ENCODE measurements around the gene ASB6.
A peak's percentile ranks its signal among the peaks of the same experiment; 100 is the strongest.
"Not testable (repeated sequence)": the region's sequence is repeated elsewhere in the genome, so short reads cannot be mapped to it uniquely, and the experiment has no call there.

The ASB6 gene

DNA sequence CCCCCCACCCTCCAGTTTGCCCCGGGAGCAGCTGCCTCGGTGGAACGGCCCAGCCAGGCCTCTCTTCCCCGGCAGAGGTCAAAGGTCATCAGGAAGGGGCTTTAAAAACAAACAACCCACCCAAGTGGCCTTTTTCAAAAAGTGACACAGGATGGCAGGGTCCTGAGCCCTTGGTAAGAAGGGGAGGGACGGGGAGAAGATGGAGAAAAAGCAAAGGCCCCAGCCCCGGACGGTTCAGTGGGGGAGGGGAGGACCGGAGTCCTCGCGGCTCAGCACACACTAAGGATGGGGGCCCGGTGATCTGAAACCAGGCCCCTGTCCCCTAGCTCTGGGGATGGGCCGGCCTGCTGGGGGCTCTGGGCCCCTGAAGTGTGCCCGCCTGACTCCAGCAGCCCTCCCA lies 24.6 kb upstream of the ASB6 start:
- DNase-seq = no peak

DNA sequence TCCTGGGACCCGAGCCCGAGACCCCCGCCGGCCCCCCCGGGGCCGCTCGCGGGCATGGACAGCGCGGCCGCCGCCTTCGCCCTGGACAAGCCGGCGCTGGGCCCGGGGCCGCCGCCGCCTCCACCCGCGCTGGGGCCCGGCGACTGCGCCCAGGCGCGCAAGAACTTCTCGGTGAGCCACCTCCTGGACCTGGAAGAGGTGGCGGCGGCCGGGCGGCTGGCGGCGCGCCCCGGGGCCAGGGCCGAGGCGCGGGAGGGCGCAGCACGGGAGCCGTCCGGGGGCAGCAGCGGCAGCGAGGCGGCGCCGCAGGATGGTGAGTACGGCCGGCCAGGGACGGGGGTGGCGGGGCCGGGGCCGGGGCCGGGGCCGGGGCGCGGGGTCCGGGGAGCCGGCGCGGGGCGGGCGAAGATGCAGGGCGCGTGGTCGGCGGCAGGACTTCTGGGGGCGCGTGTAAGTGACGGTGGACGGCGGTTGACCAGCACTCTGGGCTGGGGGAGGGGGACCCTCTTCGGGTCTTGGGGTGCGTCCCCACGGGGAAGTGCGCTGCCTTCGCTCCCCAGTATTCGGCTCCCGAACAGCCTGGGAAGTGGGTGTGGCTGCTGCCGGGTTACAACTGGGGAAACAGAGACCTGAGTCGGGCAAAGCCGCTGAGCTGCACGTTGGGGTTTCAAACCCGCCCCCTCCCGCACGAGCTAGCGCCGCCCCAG lies 24.0 kb upstream of the ASB6 start:
- no peak for DNase-seq

DNA sequence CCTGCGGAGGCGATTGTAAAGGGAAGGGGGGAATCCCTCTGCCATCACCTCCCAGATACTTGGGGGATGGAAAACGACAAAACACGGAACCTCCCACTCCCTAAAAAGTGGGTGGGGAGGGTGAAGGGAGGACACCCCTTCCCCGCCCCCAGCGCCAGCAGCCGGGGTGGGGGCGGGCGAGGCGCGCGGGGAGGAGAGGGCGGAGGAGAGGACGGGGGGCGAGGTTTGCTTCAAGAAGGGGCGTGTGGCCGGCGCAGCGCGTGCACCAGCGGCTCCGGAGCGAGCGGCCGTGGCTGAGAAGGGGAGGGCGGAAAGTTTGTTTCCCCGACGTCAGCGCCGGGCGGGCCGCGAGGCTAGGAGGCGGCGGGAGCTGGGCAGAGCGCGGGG lies 23.4 kb upstream of the ASB6 start, which contains the start of gene PRRX2:
Gene PRRX2 (plus strand): TSS at position 259 of the 387 bp plus-strand sequence. CDS start 221 bp downstream, outside the sequence.
- peak; percentile 51 for DNase-seq

DNA sequence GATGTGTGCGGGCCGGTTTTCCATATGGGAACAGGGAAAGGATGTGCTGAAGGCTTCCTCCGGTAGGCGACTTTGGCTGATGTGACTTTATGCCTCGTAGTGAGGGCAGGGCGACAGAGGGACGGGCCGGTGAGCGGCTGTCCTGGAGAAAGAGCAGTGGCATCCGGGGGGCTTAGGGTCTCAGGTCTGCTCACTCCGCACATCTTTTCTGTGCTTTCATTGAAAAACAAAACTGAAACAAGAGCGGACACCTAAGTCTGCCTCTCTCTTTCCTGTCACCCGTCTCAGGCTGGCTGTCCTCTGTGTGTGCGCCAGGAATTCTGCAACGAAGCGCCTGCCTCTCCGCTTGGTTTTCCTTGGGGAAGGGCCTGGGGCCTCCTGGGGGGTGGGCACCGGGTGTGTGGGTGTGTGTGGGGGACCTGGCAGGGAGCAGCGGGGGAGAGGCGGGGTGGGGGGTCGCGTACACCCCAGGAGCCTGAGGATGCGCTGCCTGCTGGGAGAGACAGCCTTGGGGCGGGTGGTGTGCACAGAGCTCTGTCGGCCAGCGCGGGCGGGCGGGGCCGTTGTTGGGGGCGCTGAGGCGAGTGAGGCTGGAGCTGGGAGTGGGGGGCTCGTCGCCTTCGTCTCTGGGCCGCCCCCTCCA lies 22.9 kb upstream of the ASB6 start:
- no peak for DNase-seq

DNA sequence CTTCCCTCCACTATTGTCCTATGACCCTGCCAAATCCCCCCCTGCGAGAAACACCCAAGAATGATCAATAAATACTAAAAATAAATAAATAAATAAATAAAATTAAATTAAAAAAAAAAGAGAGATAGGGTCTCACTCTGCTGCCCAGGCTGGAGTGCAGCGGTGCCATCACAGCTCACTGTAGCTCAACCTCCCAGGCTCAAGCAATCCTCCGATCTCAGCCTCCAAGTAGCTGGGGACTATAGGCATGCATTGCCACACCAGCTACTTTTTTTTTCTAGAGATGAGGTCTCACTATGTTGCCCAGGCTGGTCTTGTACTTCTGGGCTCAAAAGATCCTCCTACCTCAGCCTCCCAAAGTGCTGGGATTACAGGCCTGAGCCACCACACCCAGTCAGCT lies 20.3 kb upstream of the ASB6 start:
- not testable (repeated sequence) for DNase-seq

DNA sequence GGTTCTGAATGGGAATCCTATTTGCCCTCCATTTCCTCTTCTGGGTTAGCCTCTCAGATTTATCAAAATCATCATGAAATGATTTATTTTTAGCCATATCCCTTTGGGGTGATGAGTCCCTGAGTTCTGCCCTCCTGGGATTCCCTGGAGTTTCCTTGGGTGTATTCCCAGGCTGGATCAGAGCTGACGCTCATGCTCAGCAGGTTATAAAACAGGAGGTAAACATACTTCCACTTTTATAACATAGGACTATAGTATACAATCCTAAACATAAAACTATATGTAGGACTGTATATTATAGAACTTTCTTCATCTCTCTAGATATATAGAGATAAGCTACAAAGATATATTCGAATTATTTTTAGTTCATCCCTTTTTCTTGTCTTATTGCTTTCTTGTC lies 19.1 kb upstream of the ASB6 start:
- no peak for DNase-seq

DNA sequence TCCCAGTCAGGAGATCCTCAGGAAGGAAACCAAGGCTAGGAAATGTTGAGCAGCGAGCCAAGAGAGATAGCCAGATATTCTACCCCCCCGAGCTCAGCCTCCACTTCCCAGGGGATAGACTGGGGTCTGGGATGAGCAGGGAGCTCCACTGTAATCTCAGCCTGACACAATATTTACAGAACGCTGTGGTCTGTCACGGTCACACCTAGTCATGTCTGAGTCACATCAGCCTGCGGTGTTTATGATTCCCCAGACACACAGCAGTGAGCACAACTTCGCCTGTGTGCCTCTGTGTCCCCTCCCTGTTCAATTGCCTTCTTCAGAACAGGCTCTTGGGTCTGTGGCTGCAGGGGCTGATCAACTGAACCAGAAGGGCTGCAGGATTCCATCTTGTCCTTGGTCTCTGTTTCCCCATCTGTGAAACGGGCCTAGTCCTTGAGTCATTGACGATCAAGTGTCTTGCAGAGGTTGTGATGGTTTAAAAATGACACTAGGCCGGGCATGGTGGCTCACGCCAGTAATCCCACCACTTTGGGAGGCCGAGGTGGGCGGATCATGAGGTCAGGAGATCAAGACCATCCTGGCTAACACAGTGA lies 14.9 kb upstream of the ASB6 start:
- DNase-seq = no peak

DNA sequence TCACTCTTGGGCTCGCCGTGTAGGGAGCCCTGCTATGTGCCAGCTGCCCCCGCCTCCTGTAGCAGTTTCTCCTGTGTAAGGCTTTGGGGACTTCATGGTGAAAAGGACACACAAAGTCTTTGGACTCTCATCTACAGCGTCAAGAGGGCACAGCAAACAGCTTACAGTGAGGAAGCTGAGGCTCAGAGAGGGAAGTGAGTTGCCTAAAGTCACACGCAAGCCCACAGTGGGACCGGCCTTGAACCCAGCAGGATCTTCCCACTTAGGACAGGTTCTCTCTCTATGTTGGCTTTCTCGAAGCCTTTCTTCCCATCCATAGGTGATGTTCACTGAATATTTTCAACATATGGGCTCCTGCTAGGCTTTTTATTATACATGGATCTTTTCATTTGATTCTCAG lies 13.7 kb upstream of the ASB6 start:
- no peak for DNase-seq

DNA sequence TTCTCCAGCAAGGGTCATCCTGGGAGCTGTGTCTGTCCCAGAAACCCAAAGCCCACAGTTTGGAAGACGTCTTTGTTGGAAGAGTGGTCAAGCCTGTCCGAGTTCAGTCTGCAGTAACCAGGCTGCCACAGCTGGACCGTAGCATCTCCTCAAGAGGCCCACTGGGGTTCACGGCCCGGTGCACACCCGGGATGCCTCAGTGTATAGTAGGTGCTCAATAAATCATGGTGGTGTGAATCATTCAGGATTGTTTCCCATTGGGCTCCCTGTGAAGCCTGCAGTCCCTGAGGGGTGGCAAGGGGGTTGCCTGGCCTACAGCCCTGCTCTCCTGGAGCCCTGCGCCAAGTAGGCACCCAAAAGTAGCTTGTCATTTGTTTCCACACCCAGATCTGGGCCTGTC lies 13.2 kb upstream of the ASB6 start:
- DNase-seq = no peak

DNA sequence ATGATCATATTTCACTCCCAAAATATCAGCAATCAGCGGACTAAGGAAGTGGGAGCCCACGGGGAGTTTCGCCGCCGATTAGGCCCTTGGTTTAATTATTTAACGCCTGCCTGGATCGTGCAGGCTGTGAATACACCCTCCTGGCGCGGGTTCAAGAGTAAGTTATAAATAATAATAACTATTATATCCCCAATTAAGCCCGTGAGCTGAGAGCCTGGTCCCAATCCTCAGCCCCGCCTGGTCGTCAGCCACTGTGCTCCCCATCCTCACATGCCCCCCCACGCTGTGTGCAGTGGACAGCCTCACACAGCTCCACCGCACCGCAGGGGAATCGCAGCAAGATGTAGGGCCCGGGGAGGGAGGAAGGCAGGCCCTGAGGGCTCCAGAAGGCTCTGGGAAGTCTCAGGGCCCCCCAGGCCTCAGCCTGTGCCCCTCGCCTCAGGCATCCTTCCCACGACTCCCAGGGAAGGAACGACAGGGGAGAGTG lies 12.6 kb upstream of the ASB6 start:
- DNase-seq = no peak

DNA sequence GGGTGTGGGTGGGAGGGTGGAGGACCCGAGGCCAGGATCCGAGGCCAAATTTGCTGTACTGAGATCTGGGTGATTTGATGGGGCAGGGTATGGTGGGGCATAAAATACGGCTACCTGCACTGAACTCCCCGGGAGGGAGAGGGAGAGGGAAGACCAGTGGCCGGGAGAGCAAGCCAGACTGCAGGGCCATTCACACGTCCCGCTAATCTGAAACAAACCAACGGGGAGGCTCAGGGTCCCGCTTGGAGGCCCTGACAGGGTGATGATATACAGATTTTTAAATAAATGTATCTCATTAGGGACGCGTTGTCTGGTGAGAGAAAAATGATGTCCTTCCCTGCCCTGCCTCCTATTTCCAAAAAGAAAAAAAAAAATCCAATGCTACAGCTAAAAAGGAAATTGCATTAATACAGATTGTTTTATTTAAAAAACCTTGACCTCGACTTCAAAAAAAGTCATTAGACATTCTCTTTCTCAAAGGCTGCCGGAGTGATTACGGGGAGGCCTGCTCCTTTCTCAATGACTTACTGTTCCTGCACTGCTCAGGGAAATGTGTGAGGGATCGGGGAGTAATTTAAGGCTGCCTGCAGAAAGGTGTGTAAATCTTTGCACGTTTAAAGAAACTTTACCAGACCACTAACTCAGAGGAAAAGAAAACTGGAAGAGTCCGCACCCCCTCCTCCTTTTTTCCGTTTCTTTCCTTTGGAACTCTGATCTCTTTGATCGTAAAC lies 12.0 kb upstream of the ASB6 start:
- DNase-seq = no peak

DNA sequence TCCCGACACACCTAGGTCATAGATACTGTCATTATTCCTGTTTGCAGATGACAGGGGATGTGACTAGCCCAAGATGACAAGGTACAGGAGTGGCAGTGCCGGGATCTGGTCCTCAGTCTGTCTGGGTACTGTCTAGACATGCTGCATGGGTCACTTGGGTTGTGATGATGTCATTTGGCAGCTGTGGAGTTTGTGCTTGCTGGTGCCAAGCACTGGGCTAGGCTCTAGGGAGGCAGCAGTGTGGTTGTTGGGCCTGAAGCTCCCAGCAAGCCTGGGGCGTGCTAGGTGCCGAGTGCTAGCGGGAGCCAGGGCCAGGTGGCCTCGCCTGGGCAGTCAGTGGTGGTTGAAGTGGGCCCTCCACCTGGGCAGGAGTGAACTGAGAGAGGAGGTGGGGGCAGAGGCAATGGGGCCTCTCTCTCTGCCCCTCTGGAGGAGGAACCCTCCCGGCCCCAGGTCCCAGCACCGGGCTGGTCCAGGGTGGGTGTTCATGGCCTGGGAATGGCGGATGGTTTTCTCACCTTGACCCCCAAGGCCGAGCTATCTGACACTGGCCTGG lies 8.8 kb upstream of the ASB6 start:
- no peak for DNase-seq

DNA sequence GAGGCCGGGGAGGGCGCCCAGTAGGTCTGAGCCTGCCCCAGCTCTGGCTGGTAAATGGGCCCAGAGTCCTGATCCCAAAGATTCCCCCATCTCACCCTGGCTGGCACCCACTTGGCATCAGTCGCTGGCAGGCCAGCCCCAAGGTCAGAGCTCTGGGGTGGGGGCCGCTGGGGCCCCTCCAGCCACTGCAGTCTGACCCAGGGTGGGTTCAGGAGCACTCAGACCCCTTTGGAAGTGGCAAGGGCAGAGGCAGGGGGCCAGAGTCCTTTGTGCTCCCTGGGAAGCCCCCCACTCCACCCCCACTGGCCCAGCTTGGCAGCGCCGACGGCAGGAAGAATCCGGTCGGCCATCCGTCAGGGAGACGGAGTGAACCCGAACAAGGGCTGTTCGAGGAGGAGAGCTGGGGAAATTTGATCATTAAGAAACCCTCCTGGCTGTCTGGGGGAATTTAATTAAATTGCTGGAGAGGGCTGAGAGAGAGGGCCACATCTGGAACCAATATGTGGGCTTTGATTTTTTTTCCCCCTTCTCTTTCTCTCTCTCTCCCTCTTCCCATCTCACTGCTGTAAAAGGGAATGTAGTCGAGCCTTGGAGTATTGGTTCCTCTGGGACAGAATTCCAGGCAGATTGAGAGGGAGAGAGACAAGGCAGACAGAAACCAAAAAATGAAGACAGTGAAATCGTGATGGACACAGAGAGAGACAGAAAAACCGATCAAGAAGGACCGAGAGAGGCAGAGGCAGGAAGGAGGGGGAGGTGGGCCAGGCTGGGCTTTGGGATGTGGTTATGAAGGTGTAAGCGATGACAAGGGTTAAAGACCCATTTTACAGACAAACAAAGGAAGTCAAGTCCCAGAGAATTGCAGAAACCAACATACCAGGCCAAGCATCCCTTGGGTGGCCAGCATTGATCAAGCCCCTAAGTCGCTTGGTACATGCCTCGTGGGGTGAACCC lies 8.1 kb upstream of the ASB6 start:
- no peak for DNase-seq

DNA sequence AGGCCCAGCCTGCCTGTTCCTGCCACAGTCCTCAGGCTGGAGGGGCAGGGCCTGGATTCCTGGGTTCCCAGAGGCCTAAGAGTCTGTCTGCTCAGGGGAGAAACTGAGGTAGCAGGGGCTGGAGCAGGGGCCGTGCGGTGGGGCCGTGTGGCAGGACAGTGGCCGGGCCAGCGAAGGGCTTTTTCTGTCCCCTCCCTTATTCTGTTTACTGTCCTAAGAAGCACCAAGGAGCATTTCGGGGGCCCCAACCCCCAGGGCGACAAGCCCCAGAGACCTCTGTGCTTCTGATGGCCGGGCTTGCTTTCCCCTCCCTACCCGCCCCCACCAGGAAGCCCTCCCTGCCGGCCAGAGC lies 6.8 kb upstream of the ASB6 start:
- no peak for DNase-seq

DNA sequence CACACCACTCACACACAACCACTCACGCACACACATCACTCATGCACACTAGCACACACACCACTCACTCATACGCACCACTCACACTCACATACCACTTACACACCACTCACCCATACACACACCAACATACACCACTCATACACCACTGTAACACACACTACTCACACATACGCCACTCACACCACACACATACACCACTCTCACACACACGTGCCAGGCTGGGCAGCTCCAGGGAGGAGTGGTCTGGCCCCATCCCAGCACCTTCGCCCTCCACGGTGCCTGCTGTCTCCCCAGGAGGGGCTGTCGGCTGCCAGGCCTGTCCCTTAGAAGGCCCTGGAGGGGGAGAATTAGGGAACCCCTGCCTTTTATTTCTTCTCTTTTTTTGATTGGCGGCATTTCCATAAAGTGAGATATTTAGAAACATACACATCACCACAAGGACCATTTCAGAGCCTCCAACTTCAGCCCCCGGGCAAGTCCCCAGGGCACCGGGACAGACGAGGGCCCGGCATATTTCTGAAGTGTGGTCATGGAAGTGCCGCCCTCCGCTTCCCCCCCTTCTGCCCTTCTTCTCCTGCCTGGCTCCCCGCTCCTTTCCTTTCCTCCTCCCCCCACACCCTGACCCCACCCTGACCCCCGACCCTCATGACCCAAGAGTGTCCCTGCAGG lies 6.3 kb upstream of the ASB6 start:
- no peak for DNase-seq

DNA sequence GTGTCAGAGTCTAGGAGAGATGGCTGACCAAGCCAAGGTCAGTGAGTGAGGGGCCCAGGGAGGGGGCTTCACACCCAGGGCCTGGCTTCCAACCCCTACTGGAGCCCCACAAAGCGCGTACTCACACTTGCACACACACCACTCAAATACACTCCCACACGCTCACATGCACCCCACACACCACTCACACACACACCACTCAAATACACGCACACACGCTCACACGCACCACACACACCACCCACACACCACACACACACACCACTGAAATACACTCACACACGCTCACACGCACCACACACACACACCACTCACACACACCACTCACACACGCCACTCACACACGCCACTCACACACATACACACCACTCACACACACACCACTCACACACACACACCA lies 5.7 kb upstream of the ASB6 start:
- no peak for DNase-seq

DNA sequence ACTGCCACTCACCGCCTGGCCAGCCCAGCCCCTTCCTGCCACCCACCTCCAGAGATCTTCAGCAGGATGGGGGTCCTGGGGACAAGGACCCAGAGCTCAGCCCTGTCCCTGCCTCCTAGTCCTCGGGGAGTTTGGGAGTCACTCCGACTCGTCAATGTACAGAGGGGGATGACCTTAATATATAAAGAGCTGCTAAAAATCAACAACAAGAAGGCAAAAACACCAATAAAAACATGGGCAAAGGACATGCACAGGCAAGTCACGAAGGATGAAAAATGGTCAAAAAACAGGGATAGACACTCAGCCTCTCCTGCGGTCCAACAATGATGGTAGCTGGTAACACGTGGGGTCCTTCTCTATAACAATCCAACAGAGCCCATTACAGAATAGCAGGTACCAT lies 4.7 kb upstream of the ASB6 start:
- DNase-seq = no peak

DNA sequence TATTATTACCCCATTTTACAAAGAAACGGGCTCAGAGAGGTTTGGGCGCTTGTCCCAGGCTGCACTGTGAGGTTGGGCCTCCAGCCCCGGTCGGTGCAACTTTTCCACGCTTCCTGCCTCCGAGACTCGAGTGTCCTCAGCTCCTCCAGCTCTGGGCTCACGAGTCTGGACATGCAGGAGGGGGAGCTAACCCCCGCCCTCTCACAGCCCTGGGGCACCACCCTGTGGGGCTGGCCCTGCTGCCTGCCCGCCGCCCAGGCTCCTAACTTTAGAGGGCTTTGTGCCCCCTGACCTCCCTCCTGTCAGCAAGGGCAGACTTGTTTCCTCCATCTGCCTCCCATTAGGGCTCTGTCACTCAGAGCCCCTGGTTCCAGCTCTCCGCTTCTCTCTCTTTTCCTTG lies 4.3 kb upstream of the ASB6 start:
- no peak for DNase-seq

DNA sequence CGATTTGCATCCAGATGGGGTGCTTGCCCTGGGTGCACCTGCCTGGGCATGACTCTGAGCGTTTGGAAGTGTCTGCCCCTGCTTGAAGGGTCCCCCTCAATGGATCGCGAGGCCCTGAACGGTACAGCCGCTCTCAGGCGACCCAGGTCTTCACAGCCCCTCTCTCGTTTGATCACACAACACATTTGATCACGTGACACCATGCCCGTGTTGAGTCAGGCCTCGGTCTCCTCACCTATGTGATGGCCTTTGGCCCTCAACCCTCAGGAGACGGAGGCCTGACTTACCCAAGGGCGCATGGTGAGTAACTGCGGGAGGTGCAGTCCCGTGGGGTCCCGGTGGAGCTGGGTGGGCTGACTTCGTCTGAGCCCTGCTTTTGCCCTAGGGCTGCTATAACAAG lies 3.0 kb upstream of the ASB6 start:
- DNase-seq = no peak

DNA sequence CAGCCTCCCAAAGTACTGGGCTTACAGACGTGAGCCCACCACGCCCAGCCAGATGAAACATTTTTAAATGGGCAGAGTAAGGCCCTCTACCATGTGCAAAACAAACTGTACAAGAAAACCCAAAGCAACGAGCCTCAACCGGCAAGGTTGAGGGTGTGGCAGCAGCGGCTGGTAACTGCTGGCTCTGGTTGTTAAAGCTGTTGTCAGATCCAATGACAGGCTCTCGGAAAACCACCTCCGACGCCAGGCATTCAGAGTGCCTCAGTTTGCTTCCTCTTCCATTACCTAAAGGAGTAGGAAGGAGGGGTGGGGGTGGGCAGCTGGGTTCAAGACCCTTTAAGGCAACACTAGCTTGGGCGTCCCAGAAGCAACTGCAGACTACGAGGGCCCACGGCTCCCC lies 2.4 kb upstream of the ASB6 start:
- DNase-seq = no peak

DNA sequence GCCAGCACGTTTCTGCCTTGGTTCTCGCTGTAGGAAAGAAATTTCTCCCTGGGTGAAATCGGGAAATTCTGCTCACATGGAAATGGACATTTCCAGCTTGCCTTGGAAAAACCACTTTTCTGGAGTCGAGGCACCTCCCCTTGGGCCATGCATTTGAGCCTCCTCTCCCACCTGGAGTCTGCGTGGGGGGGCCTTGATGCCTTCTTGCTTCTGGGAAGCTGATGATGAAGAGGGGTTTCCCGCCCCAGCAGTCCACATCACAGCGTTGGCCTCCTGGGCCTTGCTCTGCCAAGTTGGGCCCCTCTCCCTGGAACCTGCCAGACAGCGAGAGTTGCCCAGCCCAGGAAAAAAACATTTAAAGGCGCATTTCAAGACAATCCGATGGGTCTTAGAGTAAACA lies 1.8 kb upstream of the ASB6 start:
- no peak for DNase-seq

All from hematopoietic multipotent progenitor cell treated with erythropoietin and hydrocortisone succinate and interleukin-3 and kit ligand, for 4 days (in vitro differentiated cells).